ENCODE results near the gene HMGB1.

GRCh38 chr13:30464496-30465342, 1.0 kb downstream of the HMGB1 start:
- TF ChIP-seq POLR2A (IDR thresholded peaks at IDR 0.05; ENCODE audit: low read length) (peak; percentile 42), GATA1 (IDR thresholded peaks at IDR 0.05; ENCODE audit: low read depth, low read length) (no peak)

Measured in erythroblast (primary cell).